BJ (cell line): ENCODE data around the gene METTL21C. TPM values are rescaled to one million over a fixed set of nuclear protein-coding genes. Genes with fewer than 3 reads are reported as not detected.

ENCODE experiments used
- CTCF ChIA-PET: fragments of 350-600 bp; formaldehyde crosslinking; extraction: SDS; loops from one replicate; lab custom pipeline; 2021; ENCODE audit warnings: antibody characterized with exemption, inconsistent platforms; lab: Yijun Ruan, JAX
- POLR2A ChIA-PET: fragments of 300-600 bp; sonication (Branson Sonifier 250); formaldehyde crosslinking; extraction: SDS; loops from one replicate; lab custom pipeline; 2021; ENCODE audit warnings: antibody characterized with exemption; lab: Charles Lee
- DNase-seq: peaks from one replicate; pipeline ENCODE4 v3.0.0-alpha.2; 2011; ENCODE audit warnings: low read depth
- H3K27me3 ChIP-seq: 2 replicates; pipeline ENCODE4 v1.6.0; 2011; ENCODE audit warnings: low read length; ENCODE audit not compliant: control insufficient read depth, insufficient read depth
- H3K36me3 ChIP-seq: 2 replicates; pipeline ENCODE4 v1.5.1; 2011; ENCODE audit warnings: low read length; ENCODE audit not compliant: control insufficient read depth, insufficient read depth
- H3K4me3 ChIP-seq: 2 replicates; pipeline ENCODE4 v1.5.1; 2011; ENCODE audit warnings: low read depth, mild to moderate bottlenecking, control low read depth, low read length
- CTCF ChIP-seq: IDR thresholded peaks from 2 replicates; pipeline ENCODE4 v1.5.1; 2011; ENCODE audit warnings: low read depth, mild to moderate bottlenecking, control low read depth, inconsistent platforms, low read length, moderate library complexity; ENCODE audit not compliant: insufficient read depth
- polyA plus RNA-seq: library from polyadenylated mRNA; depleted of rRNA; stranded (reverse); fragments of >200 nt; gene quantifications from 2 replicates; pipeline ENCODE4 v1.2.3, GENCODE V29; 2011

The METTL21C gene
- polyA plus RNA-seq, 1 experiment: not detected

- POLR2A ChIA-PET: no interaction called here
- Histone ChIP-seq H3K4me3 (no peak overlapping the region), H3K27me3 (no peaks in the 10 kb centered on the region), H3K36me3 (no peaks in the 10 kb centered on the region)
- CTCF ChIA-PET: interaction anchor here (0.6 kb wide), 1 partner anchor 111 kb away, joined by 3 read pairs; no protein-coding TSS in a partner anchor
- no peak for TF ChIP-seq CTCF
- DNase-seq: no peak
Measured at GRCh38 chr13:102704238-102705058, 9.6 kb upstream of the METTL21C start.

GRCh38 chr13:102703726-102704035, 8.8 kb upstream of the METTL21C start:
- POLR2A ChIA-PET: interaction anchor here (0.5 to 0.6 kb wide), 2 partner anchors 18 to 41 kb away, joined by 3 to 4 read pairs; no protein-coding TSS in a partner anchor
- Histone ChIP-seq H3K4me3 (no peak overlapping the region), H3K27me3 (no peaks in the 10 kb centered on the region), H3K36me3 (no peaks in the 10 kb centered on the region)
- TF ChIP-seq CTCF: no peak
- DNase-seq: no peak
- CTCF ChIA-PET: interaction anchor here (0.6 to 1.5 kb wide), 3 partner anchors 14 to 112 kb away, joined by 3 to 4 read pairs (median 3); no protein-coding TSS in a partner anchor

- ChIA-PET CTCF (interaction anchor here (1.2 to 1.5 kb wide), 2 partner anchors 15 to 111 kb away, joined by 3 to 4 read pairs; no protein-coding TSS in a partner anchor), POLR2A (interaction anchor here (0.5 to 0.6 kb wide), 2 partner anchors 19 to 40 kb away, joined by 3 to 4 read pairs; no protein-coding TSS in a partner anchor)
- TF ChIP-seq CTCF: no peak
- Histone ChIP-seq H3K4me3 (no peak overlapping the region), H3K36me3 (no peaks in the 10 kb centered on the region), H3K27me3 (no peaks in the 10 kb centered on the region)
- DNase-seq: no peak
Measured at GRCh38 chr13:102702965-102703725, 8.3 kb upstream of the METTL21C start.

GRCh38 chr13:102701331-102701730, 6.5 kb upstream of the METTL21C start:
- TF ChIP-seq CTCF: no peak
- Histone ChIP-seq H3K36me3 (no peaks in the 10 kb centered on the region), H3K4me3 (no peak overlapping the region), H3K27me3 (no peaks in the 10 kb centered on the region)
- DNase-seq: no peak
- CTCF ChIA-PET: interaction anchor here (0.6 to 0.7 kb wide), 2 partner anchors 10 to 61 kb away, joined by 3 read pairs; no protein-coding TSS in a partner anchor
- POLR2A ChIA-PET: no interaction called here
